Central memory CD4-positive, alpha-beta T cell (primary cell): ENCODE results near the gene CADM1.

Source experiments
- DNase-seq: peaks from one replicate; pipeline ENCODE4 v3.0.0; 2022

CADM1 gene

DNA sequence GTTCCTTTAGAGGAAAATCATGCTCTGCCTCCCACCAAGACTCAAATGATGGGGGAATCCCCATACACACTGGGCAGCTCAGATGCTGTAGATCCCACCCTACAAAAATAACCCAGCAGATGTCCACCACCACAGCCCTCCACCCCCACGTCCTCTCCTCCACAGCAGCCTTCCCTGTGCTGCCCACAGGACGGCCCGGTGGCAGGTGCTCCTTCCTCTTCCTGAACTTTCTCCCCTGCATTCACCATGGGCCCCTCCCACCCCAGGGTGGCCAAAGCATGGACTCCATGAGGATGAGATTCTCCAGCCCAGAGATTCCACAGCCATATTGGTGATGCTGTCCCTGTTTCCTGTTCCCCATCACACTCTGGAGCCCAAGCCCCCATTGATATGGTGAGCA lies 368.3 kb downstream of the CADM1 start:
- DNase-seq: no peak

GRCh38 chr11:115134926-115135325 lies 369.3 kb downstream of the CADM1 start:
- DNase-seq: no peak

DNA sequence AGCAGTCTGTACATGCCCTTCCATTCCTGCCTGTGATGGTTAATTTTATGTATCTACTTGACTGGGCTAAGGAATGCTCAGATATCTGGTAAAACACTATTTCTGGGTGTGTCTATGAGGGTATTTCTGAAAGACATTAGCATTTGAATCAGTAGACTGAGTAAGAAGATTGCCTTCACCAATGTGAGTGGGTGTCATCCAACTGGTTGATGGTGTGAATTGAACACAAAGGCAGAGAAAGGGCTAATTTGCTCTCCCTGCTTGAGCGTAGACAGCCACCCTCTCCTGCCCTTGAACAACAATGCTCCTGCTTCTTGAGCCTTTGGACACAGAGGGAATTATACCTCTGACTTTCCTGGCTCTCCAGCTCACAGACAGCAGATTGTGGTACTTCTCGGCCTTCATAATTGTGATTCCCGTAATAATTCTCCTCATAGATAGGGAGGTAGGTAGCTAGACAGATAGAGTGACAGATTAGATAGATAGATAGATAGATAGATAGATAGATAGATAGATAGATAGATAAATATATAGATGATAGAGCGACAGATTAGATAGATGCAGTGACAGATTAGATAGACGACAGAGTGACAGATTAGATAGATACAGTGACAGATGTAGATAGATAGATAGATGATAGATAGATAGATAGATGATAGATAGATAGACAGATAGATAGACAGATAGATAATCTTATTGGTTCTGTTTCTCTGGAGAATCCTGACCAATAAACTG lies 370.6 kb downstream of the CADM1 start:
- no peak for DNase-seq

DNA sequence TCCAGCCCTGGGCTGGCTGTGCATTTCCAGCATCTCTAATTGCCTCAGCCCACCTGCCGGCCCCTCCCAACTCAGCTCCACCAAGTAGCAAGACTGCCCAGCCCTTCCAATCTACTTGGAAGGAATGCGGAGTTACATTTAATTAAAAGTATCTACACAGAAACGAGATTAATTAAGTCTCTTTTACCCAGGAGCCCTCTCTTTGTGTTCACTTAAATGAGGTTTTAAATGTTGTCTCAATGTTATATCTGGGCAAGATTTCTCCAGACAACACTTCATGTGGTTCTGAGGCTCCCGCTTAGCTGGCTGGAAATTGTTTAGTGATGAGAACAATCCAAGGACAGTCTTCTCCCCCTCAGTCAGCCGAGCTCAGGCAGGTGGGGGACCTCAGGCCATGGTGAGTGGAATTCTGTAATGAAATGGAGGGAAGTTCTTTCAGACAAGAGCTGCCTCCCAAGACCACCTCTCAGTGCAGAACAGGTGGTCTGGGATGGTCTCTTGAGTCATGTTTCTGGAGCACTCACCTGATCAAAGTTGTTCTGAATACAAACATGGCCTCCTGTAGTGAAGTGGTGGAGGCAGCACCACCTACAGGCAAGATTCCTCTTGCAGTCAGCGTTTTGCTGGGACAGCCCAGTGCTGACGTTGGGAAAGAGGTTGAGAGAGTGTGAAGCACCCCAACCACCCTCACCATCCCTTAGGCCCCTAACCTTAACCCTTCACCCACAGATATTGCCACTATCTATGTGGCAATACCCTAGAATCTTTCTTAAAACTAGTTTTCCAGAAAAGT lies 371.6 kb downstream of the CADM1 start:
- no peak for DNase-seq

DNA sequence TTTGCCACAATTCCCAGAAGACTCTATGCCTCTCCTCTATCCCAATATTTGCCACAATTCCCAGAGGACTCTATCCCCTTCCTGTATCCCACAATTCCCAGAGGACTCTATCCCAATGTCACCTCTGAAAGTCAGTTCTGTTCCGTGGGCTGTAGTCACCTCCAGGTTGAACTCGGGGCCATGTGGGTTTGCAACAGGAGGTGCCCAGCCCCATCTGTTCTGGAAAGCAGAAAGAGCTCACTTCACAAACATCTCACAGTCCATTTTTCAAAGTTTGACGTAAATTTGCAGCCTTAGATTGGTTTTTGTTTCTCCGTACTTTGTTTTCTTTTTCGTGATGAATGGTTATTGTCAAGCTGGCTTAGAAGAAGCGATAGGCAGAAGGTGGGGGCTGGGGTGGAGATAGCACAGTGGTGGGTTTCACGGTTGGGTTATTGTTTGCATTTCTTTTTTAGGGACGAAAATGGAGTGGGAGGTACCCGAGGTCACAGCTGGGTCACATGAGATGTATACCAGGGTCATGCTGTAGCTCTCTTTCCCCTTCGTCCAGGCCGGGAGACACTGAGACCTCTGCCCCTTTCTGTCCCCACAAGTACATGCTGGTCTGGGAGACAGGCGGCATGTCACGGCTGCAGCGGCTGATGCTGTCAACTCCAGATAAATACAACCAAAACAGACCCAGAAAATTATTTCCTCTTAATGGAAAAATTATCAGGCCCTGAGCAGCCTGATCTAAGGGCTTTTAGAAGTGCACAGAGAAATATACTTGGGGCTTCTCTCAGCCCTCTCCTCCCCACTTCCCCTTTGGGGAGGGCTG lies 374.5 kb downstream of the CADM1 start:
- no peak for DNase-seq

DNA sequence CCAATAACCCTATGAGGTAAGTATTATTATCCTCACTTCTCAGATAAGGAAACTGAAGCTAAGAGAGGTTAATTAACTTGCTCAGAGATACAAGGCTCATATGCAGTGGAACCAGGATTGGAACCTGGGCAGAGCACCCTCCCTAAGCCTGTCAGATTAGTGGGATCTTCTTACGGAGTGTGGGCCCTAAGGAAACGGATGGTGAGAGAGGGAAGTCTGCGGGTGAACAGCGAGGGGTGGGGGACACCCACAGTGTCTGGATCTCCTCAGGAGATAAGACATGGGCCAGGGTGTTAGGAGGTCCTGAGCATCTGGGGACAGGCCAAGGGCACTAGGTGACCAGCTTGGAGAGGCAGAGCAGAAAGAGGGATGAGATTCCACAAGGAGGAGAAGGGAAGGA lies 376.0 kb downstream of the CADM1 start:
- no peak for DNase-seq

DNA sequence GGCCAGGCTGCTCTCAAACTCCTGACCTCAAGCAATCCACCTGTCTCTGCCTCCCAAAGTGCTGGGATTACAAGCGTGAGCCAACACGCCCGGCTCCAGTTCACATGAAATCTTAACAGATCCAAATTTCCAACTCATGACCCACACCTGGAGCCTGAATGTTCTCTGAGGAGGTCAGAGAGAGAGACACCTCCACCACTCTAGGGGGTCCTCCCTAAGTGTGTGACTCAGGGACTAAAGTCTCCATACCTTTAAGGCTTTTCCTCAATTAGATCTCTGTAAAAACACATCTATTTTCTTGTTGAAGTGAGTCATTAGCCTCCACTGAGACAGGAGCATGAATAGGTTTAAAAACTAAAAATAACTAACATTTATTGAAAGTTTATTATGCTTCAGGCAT lies 376.4 kb downstream of the CADM1 start:
- no peak for DNase-seq

DNA sequence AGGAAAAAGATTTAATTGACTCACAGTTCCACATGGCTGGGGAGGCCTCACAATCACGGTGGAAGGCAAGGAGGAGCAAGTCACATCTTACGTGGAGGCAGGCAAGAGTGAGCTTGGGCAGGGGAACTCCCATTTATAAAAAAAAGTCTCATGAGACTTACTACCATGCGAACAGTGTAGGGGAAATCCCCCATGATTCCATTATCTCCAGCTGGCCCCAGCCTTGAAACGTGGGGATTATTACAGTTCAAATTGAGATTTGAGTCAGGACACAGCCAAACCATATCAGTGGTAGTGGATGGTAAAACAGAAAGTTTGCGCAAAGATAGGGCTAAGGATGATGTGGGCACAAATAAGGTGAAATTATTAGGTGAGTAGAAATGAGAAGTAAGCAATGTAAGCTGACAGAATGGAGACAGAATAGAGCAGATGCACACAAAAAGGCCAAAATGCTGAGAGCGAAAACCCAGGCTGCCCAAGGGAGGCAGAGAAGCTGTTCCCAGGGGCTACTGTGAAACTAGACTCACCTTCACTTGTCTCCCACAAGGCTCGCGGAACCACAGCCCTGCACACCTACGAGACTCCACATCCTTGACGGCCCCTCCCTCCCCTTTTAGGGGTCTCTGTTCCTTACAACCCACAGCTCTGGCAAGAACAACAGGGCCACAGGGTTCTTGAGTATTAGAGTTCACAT lies 377.6 kb downstream of the CADM1 start:
- DNase-seq: no peak

DNA sequence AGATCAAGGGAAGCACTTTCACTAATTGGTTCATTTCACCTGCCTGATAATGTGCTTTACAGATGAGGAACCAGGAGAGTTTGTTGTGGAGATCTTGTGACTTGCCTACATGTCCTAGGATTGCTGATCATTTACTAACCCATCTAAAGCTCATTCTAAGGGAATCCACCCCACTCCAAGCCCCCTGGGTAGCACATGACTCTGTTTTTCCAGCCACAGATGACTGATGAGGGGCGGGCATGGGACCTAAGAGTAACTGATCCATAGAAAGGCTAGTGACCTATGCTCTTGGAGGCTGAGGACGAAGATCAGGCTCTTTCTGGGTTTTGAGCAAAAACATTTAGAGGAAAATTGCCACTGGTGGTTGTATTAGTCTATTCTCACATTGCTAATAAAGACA lies 378.1 kb downstream of the CADM1 start:
- DNase-seq: no peak

- no peak for DNase-seq
These were observed 379.4 kb downstream of the CADM1 start for GRCh38 chr11:115124786-115125185.

GRCh38 chr11:115123641-115124040 lies 380.6 kb downstream of the CADM1 start:
- no peak for DNase-seq

GRCh38 chr11:115122274-115122673 lies 381.9 kb downstream of the CADM1 start:
- DNase-seq: no peak
